Left lobe of liver (tissue), 2 donors: ENCODE results near the gene ULK3. TPM values are rescaled to one million over a fixed set of nuclear protein-coding genes. Genes with fewer than 3 reads are reported as not detected.
A peak's percentile ranks its signal among the peaks of the same experiment; 100 is the strongest.

ENCODE experiments used
- ATAC-seq: fragments of 200-7000 bp; cut with Tn5 transposase; one replicate; pipeline ENCODE4 v1.9.1; 2020; ENCODE audit warnings: mild to moderate bottlenecking, moderate library complexity
- DNase-seq: peaks from one replicate; pipeline ENCODE4 v3.0.0-alpha.2; 2020; ENCODE audit warnings: low spot score
- total RNA-seq: library from RNA; stranded (reverse); gene quantifications from one replicate; pipeline ENCODE4 v1.2.1, GENCODE V29; 2021
- donor health status: DM: no; HTN: no; CAD: no; lungs with moderate emphysema.
- donor health status: DM: no; HTN: yes; CAD: no.

Gene ULK3
- total RNA-seq, 1 donor from 2014 or later, result 23.8 TPM

DNA sequence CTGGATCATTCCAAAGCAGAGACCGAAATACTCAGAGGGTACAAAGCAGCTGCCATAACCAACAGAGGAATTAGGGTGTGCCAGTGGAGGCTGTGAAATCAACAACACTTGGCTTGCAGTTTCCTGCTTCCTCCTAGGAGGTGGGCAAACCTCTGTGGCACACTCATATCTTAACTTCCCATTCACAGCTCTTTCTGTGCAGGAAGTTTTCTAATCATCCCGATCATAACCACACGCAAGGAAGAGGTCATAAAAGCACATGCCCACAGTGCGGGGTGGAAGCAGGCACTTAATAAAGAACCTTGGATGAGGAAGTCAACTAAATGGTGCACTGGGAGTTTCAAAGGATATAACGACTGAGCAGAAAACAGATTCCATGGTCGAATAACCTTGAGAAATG is 25.1 kb upstream of the ULK3 start:
- DNase-seq, result no peak
- no peak for ATAC-seq

DNA sequence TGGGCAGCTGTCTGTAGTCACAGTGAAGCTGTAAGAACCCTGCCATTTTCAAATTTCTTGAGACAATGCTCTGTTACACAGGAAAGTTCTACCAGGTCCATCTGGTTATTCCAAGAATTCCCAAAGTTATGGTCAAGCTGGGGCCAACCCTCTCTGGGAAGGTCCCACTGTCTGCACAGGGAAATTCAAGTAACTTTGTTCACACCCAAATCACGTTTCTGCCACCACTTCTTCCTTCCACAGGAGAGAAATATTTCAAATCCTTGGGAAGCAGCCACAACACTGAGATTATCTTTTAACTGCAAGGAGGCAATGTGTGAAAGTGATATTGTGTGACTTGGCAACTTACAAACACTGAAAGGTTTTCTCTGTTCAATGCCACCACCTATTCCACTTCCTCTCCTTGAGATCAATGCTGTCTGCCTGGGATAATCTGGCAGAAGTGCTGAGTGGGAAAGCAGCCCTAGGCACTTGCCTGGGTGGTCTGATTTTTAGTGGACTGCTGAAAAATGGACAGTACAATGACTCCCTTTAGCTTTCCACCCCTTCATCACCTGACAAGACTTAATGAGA is 24.6 kb upstream of the ULK3 start:
- DNase-seq, result no peak
- no peak for ATAC-seq

DNA sequence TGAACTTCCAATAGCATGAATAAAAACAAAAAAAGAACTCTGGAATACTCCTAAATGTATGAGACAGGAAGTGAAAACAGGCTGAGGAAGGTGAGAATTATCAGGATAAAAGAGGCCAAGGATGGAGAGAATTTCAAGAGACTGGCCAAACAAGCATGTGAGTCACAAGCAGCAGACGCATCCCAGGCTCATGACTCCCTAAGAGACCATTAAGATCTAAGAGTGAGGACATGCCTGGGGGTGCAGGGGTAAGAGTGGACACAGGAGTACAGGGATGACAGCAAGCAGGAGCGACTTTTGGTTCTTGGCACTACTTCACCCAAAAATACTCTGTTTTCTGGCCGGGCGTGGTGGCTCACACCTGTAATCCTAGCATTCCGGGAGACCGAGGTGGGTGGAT is 23.1 kb upstream of the ULK3 start:
- DNase-seq (no peak), ATAC-seq (no peak)

DNA sequence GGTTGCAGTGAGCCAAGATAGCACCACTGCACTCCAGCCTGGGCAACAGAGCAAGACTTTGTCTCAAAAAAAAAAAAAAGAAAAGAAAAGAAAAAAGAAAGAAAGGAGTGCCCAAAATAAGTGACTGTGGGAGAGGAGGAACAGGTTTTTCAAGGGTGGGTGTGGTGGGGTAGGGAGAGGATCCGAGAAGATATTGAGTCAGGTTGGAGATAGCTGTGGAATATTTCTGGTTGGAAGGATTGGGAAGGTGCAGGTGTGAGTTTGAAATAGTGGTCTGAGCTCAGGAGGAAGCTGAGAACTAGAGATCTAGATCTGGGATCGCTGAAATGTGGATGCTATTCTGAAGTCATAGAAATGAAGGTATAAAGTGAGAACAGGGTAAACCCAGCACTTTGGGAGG is 22.4 kb upstream of the ULK3 start:
- no peak for DNase-seq
- ATAC-seq, result no peak

DNA sequence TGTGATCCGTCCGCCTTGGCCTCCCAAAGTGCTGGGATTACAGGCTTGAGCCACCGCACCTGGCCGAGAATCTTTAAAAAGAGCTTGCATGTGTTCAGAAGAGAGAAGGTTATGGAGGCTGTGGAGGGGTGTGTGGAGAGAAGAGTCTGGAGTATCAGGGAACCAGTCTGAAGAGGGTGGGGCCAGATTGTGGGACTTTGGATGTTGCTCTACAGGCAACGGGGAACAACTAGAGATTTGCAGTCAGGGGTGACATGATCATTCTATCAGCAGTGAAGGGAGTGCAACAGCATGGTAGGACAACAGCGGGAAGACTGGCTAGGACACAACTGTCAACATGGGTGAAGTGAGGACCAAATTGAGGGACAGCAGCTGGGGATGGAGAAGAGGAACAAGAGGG is 21.3 kb upstream of the ULK3 start:
- ATAC-seq (no peak), DNase-seq (no peak)

DNA sequence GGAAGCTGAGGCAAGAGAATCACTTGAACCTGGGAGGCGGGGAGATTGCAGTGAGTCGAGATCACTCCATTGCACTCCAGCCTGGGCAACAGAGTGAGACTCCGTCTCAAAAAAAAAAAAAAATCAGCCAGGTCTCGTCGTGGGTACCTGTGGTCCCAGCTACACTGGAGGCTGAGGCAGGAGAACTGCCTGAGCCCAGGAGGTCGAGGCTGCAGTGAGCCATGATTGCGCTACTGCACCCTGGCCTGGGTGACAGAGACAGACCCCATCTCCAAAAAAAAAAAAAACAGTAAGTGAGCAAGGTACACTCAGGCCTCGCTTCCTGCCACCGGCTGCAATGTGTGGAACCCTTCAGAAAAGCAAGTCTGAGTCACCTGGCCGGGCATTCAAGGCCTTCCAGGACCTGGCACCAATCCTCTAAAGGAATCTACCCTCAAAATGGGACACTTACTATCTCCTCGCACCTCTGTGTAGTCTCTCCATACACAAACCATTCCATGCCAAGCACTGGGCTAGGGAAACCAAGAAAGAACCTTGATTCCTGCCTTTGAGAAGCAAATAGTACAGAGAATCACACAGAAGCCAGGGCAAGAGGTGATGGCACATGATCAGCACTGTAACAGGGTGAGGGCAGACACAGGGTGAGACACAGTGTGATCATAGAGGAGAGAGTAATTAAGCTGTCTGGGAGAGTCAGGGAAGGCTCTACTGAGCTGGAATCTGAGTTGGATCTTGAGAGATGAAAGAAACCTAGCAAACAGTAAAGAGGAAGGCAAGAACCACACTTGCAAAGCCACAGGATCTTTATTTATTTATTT is 20.5 kb upstream of the ULK3 start:
- ATAC-seq (peak; percentile 29), DNase-seq (no peak)

DNA sequence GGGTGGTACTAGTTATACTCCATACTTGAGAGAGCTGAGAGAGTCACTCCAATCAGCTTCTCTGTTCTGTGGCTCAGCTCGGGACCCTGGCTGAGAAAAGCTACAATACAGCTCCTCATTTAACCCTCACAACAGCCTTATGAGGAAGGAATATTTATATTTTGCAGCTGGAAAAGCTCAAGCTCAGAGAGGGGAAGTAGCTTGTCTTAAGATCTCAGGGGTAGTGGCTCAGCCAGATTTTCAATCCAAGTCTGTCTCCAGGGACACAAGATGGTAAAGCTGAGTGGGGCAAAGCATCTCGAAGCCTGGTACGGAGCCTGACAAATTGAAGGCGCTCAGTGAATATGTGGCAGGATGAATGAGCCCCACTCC is 15.4 kb upstream of the ULK3 start:
- DNase-seq, result no peak
- no peak for ATAC-seq

DNA sequence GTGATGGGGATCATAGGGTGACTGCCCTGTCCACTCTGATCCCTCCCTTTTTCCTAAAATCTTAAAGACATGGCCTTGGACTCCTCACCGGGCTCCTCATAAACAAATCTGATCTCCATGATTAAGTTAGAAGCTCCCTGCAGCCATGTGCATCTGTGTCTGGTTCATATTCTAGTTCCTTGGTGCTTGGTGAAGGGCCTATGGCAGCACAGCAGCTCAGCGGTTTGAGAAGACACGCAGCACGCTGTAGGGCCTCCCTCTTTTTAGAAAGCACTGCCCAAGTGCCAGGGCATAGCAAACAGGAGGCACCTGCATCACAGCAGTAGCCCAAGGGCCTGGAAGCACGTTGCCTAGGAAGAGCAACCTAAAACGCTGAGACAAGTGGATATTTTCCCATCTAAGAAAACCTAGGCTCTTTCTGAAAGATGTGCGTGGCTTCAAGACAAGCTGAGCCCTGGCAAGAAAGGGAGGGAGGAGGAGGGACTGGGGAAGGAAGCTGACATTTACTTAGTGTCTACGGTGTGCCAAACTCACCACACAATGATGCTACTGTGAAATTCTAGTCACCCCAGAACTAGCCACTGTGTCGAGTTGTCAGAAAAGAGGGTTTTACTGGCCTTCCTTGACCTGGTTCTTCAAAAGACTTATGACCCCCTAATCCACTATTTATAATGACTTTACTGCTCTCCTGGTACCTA is 14.9 kb upstream of the ULK3 start:
- no peak for DNase-seq

DNA sequence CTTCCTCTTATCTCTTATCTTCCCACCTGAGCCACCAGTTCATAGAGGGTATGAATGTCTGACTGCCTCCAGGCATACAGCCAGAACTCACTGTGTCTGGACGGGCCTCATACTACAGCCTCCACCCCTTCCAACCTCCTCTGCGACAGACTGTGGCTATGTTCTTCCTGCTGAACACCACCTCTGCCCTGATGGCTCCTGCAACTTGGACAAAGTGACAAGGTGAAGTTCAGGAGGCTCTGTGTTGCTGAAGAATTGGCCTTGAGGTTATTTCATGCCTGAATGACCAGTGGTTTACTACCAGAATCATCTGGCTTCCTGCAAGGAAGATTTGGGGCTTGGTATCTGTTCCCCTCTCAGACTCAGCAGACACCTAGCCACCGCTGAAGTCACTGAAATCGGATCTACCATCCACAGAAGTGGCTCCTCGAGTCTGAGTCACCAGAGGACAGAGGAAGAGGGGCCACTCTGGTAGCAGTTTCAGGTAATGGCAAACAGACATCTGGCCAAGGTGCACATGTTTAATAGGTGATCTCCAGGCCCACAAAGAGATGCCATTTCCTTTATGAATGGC is 14.2 kb upstream of the ULK3 start:
- ATAC-seq, result peak; percentile 42
- DNase-seq, result no peak

More for the DNA sequence above, 14.9 kb upstream of the ULK3 start:
- ATAC-seq, result no peak

DNA sequence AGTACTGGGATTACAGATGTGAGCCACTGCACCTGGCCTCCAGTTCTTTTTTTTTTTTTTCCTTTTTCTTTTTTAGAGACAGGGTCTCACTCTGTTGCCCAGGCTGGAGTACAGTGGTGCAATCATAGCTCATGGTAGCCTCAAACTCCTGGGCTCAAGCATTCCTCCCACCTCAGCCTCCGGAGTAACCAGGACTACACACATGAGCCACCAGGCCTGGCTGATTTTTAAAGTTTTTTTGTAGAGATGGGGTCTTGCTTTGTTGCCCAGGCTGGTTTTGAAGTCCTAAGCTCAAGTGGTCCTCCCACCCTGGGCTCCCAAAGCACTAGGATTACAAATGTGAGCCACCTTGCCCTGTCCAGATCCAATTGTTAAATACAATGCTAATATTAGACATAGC is 13.6 kb upstream of the ULK3 start:
- no peak for DNase-seq
- ATAC-seq, result no peak

DNA sequence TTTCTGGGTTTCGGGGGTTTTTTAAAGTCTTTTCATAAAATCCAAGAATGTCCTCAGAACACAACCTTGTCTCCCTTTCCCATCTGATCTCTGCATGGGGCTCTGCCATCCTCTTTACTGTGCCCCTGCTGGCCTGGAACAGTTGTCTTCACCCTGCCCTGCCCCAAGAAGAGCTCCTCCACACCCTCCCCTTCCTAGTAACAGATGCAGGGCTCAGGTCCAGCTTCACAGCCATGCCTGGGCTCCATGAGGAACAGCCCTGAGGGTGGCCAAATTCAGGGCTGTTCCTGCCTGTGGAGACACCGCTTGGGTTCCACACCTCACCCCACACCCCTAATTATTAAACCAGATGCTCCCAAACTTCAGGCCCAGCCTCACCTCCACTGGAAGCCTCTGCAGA is 12.9 kb upstream of the ULK3 start:
- no peak for ATAC-seq

DNA sequence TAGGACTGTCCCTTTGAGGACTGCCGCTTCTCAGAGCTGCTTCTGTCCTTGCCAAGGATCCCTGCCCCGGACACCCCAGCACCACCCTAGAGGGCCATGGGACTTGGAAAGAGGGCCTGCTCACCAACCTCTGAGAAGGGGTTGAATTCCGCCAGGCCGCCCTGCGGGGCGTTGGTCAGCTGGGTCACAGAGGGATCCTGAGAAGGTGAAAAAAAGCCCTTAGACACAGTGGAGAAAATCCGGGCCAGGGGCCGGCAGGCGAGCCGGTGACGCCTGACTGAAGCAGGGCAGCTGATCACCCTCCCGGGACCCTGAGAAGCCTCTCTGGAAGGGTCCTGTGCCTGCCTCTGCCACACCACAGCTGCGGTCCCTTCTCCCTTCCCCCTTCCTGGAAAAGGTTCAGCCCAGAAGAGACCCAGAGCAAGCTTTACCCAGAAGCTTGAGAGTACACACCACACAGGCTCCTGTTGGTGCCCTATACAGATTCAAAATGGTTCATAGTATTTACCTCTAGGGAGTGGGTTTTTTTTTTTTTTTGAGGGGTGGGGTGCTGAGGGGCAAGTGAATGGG is 11.6 kb upstream of the ULK3 start:
- ATAC-seq, result no peak

More for the DNA sequence above, 12.9 kb upstream of the ULK3 start:
- no peak for DNase-seq

DNA sequence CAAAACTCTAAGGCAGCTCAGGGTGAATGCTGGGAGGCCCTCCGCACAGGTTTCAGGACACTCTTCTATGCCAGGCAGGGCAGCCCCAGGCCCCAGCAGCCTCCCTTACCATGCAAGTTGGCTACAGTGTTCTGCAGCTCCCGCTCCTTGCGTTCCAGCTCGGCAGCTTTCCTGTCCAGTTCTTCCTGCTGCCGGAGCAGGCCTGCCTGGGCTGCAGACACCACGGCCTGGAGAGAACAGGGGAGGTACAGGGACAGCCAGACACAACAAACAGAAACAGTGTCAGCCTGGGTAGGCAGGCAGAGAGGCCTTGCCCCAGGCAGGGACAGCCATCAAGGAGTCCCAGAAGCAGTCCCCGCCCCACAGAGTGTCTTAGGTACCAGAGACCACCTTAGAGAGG is 9.0 kb upstream of the ULK3 start:
- DNase-seq (no peak), ATAC-seq (no peak)

More for the DNA sequence above, 11.6 kb upstream of the ULK3 start:
- no peak for DNase-seq

DNA sequence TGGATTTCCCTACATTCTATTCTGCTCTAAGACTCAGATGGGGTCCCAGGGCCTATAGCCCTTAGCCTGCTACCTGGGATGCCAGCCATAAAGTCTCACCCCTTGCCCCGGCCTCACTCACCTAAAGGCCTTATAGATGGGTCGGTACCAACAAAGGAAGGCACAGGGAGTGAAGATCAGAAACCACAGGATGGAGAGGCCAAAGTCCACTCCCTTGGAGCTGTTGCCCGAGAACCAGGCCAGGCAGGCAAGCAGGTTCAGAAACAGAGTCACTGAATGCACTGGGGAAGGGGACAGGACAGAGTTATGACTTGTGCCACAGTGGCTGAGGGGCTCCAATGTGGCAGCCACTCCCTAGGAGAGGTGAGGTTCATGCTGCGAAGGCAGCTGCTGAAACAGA is 7.4 kb upstream of the ULK3 start:
- ATAC-seq (peak; percentile 28), DNase-seq (no peak)

DNA sequence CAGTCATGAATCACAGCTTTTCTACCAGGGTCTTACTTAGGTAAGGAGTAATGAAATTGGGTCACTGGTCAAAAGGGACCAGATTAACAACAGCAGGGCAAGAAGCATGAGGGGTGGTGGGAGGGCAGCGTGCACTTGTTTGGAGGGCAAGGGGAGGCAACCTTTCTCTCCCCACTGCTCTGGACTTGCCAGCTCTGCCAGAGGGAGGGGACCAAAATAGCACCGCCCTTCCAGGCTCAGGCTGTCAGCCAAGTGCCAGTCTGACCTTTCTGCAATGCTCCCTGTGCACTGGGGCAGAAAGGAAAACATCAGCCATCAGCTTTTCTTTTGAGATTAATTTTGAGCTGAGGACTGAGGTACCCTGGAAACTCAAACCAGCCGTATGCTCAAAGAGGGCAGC is 4.5 kb upstream of the ULK3 start:
- ATAC-seq, result peak; percentile 39
- no peak for DNase-seq

DNA sequence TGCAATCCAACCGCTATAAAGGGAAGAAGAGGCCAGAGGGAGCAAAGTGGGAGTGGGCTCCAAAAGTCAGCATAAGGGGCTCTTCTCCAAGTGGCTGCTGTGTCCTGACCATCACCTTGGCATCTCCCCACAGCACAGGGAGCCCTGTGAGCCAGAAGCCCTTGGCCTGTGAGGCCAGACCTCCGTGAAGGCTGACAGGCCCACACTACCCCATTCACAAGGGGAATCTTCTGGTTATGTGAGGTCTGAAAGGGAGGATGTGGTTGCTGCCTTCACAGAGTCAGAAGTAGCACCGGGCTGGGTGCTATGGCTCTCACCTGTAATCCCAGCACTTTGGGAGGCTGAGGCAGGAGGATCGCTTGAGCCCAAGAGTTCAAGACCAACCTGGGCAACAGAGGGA is 2.6 kb upstream of the ULK3 start:
- no peak for ATAC-seq
- DNase-seq, result no peak

DNA sequence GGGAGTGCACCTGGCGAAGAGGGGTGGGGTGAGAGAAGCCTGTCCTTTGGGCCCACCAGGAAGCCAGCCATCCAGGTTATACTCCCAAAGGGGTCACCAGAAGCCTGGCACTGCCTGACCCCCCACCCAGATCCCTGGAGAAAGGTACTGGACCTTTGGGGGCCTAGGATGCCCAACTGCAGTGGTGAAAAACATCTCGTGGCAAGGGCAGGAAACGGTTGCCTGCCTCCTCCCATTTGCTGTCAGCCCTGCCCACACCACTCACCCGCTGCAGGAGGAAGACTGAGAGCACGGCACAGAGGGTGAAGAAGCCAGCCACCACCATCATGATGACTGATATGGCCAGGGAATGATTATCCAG is 2.2 kb upstream of the ULK3 start:
- DNase-seq (no peak), ATAC-seq (no peak)

DNA sequence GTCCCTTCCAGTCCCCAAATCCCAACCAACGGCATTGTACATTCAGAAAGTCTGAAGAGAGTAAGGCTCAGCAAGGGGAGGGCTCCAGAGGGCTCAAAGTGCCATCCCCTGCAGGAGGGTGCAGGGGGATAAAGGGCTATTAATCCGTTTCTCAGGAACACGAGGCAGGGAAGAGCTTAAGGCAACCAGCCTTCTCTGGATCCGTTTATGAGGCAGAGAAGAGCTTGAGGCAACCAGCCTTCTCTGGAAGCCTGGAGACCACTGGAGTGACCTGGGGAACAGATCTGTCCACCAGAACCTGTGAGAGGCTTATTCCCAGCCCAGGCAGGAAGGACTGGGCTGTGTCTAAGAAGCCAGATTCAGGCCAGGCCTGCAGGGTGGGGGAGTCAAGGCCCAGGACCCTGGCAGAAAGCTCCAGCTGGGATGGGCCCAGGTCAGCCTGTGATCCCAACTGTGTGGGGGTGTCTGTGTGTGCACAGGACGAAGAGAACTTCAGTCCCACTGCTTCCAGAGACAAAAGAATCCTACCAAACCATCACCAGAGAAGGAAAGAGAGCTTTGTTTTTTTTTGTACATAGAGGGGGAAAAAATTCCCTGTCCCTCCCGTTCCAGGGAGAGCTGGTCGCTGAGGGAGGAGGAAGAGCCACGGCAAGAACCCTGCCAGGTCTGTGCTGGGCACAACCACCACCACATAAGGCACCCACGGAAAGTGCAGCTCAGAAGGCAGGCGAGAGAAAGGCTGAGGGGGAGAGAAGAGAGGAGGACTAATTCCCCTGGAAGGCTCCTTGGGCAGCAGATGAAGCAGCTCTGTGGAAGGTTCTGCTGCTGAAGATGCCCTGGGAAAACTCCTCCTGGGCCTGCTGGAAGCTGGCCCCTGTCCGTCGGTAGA is 1.6 kb upstream of the ULK3 start:
- ATAC-seq (no peak), DNase-seq (no peak)

DNA sequence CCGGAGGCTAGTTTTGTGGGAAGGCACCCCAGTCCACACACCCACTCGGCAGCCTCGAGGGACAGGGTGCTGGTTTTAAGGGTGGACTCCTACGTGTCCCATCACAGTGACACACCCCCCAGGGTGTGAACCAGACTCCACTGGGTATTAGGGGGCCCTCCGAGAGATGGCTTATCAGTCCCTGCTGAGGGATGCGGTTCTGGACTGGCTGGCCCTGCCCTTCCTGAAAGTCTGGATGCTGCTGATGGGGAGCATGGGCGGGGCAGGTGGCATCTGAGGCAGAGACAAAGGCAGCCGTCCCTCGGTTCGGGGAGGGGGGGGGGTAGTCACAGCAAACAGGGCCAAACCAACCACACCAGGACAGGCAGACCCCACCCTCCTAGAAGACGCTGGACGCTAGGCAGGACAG is 939 bp upstream of the ULK3 start:
- ATAC-seq (no peak), DNase-seq (no peak)

DNA sequence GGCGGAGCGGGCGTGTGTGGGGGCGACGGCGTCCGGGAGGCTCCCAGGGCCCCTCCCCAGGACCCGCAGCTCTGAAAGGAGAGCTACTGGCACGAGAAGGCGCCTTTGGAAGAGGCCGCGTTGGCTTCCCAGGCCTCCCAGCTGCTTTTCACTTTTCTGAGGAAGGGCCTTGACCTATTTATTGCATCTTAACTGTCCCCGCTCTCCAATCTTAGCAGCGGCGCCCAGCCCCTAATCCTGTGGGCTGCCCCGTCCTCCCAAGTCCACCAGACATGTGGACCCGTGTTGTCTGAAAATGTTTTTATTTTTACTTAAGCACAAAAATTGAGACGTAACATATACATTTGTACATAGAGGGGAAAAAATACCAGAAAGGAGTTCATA is 481 bp upstream of the ULK3 start:
- ATAC-seq (no peak), DNase-seq (no peak)

DNA sequence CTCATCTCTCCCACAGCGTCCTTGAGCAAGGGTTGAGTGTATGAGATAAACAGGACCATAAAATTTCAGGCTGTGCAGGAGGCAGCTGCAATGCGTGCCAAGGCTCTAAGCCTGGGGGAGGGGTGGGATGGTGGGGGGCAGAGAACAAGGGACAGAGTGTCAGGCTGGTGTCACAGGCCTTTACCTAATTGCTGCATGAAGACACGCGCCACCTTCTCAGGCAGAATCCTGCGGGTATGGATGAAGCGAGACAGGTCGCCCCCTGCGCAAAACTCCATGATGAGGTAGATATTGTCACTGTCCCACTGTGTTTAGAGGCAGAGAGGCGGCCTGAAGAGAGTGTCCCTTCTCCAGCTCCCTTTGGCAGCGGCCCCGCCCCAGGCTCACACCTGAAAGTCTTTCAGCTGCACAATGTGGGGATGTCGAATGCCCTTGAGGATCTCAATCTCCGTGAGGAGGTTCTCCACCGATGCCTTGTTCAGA is 1.0 kb downstream of the ULK3 start:
- ATAC-seq (no peak), DNase-seq (no peak)
